ENCODE results near the gene RAI1. TPM values are rescaled to one million over a fixed set of nuclear protein-coding genes. Genes with fewer than 3 reads are reported as not detected.
"Not testable (repeated sequence)": the region's sequence is repeated elsewhere in the genome, so short reads cannot be mapped to it uniquely, and the experiment has no call there.

RAI1 gene
- total RNA-seq, 1 donor from 2014 or later: 20.4 TPM

DNA sequence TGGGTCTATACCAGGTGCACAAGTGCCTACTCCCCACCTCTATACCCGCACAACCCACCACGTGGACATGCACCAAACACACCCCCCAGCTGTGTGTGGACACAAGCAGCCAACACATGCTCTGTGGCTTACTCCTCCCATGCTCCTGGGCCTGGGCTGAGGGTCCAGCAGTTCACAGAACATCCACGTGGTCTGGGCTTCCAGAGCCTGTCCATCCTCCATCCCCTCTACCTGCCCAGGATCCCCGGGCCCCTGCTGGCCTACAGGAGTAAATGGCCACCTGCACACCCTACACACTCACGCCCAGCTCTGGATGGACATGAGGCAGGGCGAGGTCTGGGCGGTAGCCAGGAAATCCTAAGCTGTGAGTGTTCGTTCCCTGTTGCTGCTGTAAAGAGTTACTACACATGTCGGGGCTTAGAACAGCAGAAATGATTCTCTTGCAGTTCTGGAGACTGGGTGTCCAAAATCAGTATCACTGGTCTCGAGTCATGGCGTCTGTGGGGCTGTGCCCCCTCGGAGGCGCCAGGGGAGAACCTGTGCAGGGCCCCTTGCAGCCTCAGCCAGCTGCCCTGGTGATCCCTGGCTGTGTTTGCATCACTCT is 15.0 kb upstream of the RAI1 start:
- peak; percentile 51 for ATAC-seq

DNA sequence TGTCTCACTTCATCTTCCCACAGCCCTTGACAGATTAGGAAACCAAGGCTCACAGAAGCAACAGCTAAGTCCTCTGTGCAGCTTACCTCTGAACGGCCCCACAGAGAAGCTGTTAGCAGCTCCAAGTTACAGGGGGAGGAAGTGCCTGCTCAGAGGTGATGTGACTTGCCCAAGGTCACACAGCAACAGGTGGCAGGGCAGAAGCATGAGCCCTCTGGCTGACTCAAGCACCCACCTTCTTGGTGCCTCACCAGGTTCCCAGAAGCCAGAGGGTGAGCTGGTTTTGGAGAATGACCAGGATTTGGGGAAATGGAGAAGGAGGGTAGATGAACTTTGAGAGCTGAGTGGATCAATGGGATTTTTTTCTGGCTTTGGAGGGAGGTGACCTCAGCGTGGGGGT is 14.0 kb upstream of the RAI1 start:
- ATAC-seq: no peak

DNA sequence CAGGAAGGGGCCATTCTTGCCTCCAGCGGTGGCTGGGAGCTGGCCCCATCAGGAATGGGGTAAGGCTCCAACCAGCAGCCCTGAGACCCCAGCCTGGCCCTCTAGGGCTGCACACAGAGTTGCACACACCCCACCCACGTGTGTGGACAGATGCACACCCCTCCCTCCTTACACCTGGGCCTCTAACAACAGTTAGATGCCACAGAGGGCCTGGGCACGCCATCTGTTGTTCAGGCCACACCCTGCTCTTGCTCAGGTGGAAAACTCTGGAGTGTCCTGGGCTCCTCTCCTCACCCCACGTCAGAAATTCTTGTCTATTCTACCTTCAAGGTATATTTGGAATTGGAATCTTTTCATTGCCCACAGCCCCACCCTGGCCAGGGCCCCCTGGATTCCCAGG is 13.3 kb upstream of the RAI1 start:
- ATAC-seq: no peak

DNA sequence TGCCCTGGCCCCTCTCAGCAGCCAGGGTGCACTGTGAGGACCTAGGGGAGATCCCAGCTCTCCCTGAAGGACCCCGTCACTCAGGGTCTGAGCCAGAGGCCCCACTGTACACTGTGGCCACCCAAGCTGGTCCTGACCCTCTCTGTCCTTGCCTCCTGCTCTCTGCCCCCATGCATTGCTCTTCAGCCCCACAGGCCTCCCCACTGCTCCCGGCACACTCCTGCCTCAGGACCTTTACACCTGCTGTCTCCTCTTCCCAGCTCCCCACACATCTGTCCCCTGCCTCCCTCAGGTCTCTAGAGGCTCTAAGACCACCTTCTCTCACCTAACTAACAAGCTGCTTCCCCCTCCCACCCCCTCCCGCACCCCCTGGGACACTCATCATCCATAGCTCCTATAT is 12.9 kb upstream of the RAI1 start:
- ATAC-seq: no peak

DNA sequence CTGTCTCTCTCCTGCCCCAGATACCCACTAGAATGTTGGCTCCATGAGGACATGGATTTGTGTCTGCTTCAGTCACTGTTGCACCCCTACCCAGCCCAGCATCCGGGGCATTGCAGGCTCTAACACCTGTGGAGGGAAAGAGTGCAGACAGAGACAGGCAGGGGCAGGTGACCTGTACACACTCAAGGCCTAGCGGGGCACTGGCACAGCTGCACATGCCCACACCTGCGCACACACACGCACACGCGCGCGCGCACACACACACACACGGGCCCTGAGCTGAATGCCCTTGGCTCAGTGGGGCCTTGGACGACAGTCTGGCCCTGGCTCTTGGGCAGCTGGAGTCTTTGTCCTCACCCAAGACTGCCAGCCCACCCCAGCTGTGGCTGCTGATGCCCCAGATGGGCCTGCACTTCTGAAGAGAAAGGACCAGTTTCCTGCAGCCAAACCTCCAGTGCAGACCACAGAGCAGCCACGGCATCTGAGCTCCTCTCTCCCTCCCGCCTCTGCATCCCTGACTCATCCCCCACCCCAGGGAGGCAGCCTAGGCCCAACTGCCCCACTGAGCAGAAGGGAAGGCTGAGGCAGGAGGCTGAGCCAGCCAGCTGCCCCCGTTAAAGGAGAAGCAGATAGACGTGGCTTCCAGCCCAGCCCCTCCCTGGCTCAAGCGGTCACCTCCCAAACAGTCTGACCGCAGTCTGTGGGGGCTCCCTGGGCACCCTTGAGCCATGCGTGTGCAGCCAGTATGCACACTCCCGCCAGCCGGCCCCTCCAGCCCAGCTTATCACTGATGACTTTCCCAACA is 12.3 kb upstream of the RAI1 start:
- no peak for ATAC-seq

DNA sequence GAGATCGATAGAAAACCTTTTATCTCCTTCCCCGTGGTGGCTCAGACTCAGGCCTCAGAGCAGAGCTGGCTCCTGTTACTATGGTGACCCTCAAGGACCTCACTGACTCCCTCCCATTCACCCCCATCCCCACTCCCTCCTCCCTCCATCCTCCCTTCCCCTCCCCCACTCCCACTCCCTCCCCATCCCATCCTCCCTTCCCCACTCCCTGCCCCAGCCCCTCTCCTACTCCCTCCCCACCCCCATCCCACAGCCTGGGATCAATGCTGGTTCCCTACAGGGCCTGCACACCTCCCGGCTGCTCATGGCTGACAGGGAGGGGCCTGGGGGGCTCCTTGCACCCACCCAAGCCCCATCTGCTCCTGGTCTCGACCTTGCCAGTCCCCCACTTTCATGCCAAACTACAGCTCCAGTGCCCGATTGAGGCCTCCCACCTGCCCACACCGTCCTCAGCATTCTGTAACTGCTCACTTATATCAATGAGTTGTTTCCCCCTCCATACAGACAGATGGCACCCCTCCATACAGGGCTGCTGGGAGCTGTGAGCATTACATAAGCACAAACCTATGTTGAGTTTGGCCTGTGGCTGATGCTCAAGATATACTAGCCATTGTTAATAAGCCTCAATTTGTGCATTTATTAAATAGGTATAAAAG is 11.6 kb upstream of the RAI1 start:
- no peak for ATAC-seq

DNA sequence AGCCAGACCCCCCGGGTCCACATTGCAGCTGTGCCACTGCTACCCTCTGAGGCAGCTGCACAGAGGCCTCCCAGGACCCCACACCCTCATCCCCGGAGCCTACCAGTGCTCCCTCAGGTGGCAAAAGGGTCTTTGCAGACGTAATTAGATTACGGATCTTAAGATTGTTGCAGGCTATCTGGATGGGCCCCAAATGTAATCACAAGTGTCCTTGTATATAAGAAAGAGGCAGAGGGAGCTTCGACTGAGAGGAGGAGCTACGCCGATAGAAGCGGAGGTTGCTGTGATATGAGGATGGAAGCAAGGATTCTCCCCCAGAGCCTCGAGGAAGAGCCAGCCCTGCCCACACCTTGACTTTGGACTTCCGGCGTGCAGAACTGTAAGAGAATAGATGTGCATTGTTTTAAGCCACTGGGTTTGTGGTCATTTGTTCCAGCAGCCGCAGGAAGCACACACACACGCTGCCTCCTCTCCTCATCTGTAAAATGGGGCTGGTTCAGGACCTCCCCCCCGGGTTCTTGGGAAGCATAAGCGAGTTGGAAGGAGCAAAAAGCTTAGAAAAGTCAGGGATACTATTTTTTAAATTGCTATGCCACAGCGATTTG is 10.5 kb upstream of the RAI1 start:
- no peak for ATAC-seq

DNA sequence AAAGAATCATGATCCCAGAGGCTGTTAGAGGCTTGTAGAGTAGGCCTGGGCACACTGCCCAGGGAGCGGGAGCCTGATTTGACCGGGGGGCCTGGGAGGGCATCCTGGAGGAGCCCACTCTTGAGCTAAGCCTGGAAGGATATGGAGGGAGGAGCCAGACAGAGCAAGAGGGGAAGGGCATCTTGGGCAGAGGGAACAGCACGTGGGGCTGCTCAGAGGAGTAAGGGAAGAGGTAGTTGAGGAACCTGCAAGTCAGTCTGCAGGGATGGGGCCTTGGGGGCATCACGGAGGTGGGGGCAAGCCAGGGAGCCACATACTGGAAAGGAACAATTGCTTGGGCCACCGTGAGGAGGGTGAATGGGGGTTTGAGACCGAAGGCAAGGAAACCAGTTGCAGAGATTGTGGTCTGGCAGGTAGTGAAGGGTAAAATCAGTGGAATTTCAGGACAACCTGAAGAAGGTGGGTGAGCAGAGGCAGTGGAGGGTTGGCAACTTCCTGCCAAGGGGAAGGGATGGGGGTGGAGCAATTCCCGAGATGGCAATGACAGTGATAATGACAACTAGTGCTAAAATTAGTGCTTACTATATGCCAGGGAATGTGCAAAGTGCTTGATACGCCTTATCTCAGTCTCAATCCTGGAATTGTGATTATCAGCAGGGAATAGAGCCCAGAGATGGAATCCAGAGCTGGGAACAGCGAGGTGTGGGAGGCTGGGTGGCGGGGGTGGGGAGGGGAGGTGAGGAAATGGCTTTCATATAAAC is 9.7 kb upstream of the RAI1 start:
- ATAC-seq: no peak

DNA sequence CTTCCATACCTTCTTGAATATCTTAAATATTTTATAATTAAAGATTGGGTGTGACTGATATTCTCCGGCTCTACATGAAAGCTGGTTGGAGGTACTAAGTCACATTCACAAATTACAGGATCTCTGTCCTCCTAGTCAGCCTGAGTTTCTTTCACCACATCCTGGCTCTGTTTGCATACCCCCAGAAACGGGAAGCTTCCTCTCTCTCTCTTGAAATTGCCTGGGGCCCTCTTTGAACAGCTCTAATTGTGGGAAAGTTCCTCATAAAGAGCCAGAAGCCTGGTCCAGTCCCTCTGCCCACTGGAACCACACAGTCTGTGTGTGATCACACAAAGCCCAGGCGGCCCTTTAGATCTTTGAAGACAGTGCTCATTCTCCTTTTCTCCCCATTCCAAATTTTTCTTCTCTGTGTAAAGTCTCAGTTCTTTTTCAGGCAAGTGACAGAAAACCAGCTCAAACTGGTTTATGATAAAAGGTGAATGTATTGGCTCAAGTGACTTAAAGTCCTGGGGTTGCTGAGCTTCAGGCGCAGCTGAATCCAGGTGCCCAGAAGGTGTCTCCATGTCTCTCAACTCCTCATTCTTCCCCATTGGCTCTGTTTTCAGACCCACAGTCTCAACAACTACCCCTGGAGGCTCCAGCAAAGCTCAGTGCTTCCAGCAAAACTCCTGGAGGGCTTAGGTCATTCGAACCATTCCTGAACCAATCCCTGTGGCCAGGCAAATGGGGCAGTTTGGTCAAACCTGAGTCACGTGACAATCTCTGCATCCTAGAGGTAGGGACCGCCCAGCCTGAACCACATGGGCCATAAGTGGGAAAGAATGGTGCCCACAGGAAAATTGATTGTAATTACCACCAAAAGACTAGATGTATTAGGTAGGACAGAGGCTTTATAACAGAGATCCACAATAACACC is 8.5 kb upstream of the RAI1 start:
- no peak for ATAC-seq

DNA sequence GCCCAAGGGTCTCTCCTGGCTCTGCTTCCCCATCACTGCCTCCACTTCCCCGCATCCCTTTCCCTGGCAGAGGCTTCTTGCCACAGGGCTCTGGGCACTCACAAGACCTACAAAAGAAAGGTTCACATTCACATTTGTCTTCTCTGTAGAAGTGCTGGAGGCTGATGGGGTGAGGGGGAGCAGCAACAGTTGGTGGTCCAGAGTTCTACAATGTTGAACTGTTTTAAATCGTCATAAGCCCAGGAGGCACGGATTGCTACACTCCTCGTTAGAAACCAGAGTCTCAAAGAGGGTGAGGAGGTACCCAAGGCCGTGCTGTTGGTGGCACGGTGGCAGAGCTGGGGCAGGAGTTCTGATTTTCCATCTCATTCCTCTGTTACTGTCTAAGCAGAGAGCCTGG is 5.8 kb upstream of the RAI1 start:
- no peak for ATAC-seq

DNA sequence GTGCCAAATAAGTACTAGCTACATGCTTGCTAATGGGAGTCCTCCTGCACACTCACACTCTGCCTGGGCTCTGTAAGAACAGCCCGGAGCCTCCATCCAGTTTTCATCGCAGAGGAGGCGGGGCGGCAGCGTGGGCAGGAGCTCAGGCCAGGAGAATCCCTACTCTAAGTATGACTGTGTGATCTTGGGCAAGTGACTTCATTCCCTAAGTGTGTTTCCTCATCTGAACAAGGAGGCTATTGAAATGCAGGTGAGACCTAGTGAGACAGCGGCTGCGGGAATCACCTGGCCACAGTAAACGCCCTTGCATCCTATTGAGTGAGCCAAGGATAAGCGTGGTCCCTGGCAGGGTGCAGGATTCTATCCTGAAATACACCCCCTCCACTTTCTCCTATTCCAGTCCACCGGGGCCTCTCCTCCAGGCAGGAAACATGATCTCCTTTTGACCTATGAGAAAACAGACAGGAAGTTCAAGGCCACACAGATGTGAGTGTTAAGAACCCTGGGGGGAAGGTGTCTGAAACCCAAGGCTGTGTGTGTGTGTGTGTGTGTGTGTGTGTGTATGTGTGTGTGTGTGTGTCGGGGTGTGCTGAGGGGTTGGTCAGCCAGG is 5.2 kb upstream of the RAI1 start:
- ATAC-seq: peak; percentile 79

DNA sequence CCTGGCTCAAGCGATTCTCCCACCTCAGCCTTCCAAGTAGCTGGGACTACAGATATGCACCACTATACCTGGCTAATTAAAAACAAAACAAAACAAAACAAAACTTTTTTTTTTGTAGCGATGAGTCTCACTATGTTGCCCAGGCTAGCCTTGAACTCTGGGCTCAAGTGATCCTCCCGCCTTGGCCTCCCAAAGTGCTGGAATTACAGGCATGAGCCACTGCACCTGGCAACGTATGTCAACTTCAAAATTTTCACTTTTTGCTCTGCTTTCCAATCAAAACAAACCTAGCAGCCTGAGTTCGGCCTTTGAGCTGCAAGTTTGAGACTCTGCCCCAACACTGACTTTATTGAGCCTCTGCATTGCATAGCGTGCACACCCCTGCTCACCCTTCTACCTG is 4.5 kb upstream of the RAI1 start:
- no peak for ATAC-seq

DNA sequence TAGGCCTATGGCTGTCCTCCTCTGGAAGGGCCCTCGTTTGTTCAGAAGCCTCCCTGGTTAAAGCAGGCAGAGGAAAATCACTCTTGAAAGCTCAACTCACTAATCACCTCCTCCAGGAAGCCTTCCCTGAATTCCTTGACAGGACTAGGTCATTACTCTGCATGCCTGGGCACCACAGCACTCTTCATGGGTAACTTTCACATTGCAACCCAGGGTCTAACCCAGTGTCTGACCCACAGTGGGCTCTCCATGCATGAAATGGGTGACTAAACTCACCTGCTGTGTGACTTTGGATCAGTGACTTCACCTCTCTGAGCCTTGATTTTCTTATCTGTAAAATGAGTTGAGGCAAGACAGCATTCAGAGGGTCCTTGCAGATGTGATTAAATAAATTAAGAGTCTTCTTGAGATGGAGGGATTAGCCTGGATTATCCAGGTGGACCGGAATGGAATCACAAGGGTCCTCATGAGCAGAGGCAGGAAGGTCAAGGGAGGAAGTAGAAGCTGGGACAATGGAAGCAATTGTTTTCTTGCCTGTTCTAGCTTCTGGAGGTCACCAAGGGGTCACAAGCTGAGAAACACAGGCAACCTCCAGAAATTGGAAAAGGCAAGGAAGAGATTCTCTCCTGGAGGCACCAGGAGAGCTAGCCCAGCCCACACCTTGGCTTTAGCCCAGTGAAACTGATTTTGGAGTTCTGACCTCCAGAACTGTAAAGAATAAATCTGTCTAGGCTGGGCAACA is 3.8 kb upstream of the RAI1 start:
- ATAC-seq: no peak

DNA sequence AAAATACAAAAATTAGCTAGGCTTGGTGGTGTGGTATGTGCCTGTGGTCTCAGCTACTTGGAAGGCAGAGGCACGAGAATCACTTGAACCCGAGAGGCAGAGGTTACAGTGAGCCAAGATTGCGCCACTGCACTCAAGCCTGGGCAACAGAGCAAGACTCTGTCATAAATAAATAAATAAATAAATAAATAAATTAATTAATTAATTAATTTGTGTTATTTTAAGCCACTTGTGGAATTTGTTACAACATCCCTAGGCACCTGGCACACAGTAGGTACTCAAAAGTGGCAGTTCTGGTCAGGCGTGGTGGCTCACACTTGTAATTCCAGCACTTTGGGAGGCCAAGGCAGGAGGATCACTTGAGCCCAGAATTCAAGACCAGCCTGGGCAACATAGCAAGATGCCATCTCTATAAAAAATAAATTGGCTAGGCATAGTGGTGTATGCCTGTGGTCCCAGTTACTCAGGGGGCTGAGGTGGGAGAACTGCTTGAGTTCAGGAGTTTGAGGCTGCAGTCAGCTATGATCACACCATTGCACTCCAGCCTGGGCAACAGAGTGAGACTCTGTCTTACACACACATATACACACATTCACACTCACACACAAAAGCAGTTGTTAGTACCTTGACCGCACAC is 3.1 kb upstream of the RAI1 start:
- ATAC-seq: not testable (repeated sequence)

DNA sequence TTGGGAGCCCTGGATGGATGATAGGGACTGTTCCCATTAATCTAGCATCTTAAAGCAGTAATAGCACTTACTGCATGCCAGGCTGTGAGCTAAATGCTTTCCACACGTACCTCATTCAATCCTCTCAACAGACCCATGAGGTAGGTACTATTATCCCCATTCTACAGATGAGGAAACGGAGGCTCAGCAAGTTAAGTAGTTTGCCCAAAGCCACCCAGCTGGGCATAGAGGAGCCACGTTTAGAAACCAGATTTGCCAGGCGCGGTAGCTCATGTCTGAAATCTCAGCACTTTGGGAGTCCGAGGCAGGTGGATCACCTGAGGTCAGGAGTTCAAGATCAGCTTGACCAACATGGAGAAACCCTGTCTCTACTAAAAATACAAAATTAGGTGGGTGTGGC is 2.0 kb upstream of the RAI1 start:
- no peak for ATAC-seq

DNA sequence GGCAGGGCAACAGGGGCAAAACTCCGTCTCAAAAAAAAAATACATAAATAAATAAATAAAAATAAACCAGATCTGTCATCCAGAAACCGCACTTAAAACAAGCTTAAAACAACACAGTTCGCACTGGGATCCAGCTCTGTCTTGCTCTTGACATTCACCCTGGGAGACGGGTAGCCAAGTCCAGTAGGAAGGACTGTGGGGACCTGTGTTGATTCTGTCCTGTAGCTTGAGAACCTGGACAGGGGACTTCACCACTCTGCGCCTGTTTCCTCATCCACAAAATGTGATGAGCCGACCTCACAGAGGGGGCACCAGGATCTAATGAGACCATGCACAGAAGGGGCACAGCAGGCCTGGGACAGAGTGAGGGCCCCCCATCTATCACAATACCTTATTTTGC is 1.5 kb upstream of the RAI1 start:
- ATAC-seq: no peak

DNA sequence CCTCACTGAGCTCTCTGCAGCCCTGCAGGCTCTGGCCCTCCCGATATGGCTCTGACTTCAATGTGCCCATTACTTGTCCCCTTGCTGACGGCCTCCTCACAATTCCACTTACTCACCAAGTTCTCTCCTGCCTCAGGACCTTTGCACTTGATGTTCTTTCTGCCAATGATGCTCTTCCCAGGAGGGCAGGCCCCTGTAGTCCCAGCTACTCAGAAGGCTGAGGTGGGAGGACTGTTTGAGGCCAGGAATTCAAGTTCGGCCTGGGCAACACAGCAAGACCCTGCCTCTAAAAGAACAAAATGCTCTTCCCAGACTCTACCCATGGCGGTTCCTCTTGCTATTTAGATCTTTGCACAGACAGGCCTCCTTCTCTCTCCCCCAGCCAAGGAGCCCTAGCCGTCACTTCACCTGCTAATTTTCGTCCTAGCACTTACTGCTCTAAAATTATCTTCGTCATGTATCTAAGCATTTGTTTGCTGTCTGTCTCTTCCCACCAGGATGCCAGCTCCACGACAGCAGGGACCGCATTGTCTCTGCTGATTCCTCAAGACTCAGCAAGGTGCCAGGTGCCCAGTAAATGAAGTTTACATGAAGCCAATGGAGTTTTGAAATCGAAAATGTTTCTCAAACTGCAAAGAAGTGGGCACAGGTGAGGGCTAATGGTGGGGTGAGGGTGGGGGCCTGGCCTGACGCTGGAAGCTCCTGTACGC is 626 bp upstream of the RAI1 start:
- no peak for ATAC-seq

DNA sequence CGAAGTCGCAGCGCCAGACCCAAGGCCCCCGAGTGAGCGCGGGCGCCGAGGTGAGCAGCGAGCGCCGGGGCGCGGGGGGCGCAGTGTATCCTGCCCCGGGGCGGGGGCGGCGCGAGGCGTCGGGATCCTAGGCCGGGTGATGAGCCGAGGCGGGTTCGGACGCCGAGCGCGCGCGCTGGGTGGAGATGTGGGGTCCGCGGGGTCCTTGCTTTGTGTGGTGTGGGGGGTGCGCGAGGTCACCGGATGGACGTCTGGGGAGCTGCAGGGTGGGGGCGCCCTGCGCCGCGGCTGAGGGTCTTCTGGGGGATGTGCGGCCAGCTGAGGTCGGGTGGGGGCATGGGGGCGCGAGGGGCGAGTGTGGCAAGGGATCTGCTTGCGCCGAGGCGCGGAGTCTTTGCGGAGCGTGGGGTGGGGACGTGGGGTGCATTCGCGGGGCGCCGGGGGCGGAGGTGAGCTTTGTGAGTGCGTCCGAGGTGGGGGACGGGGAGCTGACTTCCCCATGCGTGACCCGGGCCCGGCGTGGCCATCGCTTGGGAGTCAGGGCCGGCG is 560 bp downstream of the RAI1 start:
- ATAC-seq: peak; percentile 1

DNA sequence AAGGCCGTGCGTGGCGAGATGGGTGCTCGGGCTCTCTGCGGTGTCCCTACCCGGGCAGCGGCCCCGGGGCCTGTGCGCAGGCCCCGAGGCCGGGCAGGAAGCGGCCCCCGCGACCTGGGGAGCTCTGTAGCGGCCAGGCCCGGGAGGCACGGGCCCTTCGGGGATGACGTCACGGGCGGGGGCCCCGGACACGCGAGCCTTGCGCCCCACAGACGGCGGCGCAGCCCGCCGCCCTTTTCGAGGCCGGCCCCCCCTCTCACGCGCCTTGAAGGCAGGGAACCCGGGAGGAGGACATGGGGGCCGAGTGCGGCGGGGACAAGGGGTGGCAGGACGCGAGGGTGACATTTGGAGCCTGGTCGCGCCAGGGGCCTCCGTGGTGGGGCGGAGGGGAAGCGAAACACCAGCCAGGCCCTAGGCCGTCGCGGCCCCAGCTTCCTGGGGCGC is 1.1 kb downstream of the RAI1 start:
- peak; percentile 22 for ATAC-seq
